ENCODE data around the gene PGBD1. TPM values are rescaled to one million over a fixed set of nuclear protein-coding genes. Genes with fewer than 3 reads are reported as not detected.

Gene PGBD1
- total and polyA plus RNA-seq, 2 of the 13 experiments (the other 11 are each of a cell fraction or from before 2014, with no cell fraction given), result 3.6 to 6.9 TPM

DNA sequence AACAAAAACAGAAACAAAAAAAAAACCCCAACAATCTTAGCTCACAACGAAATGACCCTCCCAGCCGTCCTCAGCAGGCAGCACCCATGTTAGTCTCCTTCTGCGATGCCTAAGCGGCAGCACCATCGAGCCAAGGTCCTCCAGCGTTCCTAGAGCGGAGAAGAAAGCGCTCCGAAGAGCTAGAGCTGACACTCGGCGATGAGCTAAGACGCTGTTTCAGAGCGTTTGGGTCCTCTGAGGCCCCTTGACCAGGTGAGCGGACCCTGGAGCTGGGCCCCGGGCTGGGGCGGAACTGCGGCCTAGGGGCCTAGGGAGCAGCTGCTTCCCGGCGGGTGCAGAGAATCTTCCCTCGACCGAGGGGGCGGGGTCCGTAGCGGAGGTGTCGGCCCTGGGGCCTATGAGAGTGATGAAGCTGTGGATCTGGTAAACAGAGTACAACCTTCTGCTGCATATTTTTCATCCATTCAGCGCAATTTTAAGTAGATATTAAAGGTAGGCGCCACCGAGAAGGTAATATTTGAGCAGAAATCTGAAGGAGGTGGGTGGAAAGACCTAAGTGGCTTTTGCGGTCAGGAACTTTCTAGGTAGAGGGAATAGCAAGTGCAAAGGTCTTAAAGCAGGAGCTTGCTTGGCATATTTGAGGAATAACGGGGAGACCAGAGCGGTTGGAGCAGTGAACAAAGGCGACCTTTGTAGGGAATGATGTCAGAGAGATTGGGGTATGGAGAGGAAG is 14.2 kb upstream of the PGBD1 start, which contains the start of gene ZSCAN26 (continued):
- TF ChIP-seq ZNF687 (CRISPR knock-in tag; IDR thresholded peaks at IDR 0.05), result peak; percentile 96
- no peak for TF ChIP-seq GTF3A (CRISPR knock-in tag; conservative IDR thresholded peaks at IDR 0.05)
- TF ChIP-seq, protein P1, sequence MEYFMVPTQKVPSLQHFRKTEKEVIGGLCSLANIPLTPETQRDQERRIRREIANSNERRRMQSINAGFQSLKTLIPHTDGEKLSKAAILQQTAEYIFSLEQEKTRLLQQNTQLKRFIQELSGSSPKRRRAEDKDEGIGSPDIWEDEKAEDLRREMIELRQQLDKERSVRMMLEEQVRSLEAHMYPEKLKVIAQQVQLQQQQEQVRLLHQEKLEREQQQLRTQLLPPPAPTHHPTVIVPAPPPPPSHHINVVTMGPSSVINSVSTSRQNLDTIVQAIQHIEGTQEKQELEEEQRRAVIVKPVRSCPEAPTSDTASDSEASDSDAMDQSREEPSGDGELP (IDR thresholded peaks at IDR 0.05; ENCODE audit: borderline replicate concordance, low read depth), result peak; percentile 78; the same call in 1 of the 2 replicates
- peak; percentile 82 for TF ChIP-seq ZNF407 (CRISPR knock-in tag; IDR thresholded peaks at IDR 0.05; ENCODE audit: not compliant biosample characterization)
- no peak for TF ChIP-seq RFX5 (IDR thresholded peaks at IDR 0.05; ENCODE audit: low read depth, low read length)
- no peak for TF ChIP-seq ZNF780A (CRISPR knock-in tag; IDR thresholded peaks at IDR 0.05)
- TF ChIP-seq KMT2B (CRISPR knock-in tag; IDR thresholded peaks at IDR 0.05), result peak; percentile 98
- TF ChIP-seq ZNF547 (CRISPR knock-in tag; IDR thresholded peaks at IDR 0.05), result peak; percentile 94
- no peak for TF ChIP-seq ESRRA (CRISPR knock-in tag; IDR thresholded peaks at IDR 0.05; ENCODE audit: low read depth)
- TF ChIP-seq, protein P2, sequence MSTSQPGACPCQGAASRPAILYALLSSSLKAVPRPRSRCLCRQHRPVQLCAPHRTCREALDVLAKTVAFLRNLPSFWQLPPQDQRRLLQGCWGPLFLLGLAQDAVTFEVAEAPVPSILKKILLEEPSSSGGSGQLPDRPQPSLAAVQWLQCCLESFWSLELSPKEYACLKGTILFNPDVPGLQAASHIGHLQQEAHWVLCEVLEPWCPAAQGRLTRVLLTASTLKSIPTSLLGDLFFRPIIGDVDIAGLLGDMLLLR (CRISPR knock-in tag; IDR thresholded peaks at IDR 0.05), result peak; percentile 86
- TF ChIP-seq ZKSCAN1 (IDR thresholded peaks at IDR 0.05; ENCODE audit: low read length), result no peak
- 0 out of 2 replicates have a peak, but pooled peaks have one; percentile 83 for TF ChIP-seq PAX8 (CRISPR knock-in tag; IDR thresholded peaks at IDR 0.05; ENCODE audit: borderline replicate concordance)

All from HepG2 (cell line).